WTC11 (cell line): ENCODE data around the gene ITPKB. TPM values are rescaled to one million over a fixed set of nuclear protein-coding genes. Genes with fewer than 3 reads are reported as not detected.

ENCODE experiments used
- ATAC-seq: fragments of 200-7000 bp; cut with Tn5 transposase; 2 replicates; pipeline ENCODE4 v1.10.0; 2021; ENCODE audit warnings: mild to moderate bottlenecking, moderate library complexity
- CTCF ChIA-PET: fragments of 300-600 bp; sonication (Branson Sonifier 250); formaldehyde crosslinking; loops from one replicate; lab custom pipeline; 2021; ENCODE audit warnings: antibody characterized with exemption; lab: Charles Lee
- POLR2A ChIA-PET: fragments of 350-600 bp; sonication (Branson Sonifier 250); formaldehyde crosslinking; loops from one replicate; lab custom pipeline; 2021; ENCODE audit warnings: antibody characterized with exemption; lab: Charles Lee
- DNase-seq: peaks from one replicate; pipeline ENCODE4 v3.0.0; 2021; ENCODE audit warnings: low spot score
- H3K27ac Mint-ChIP-seq: 2 replicates; pipeline ENCODE4 v1.8.0; 2021; ENCODE audit warnings: mixed read lengths
- H3K27me3 Mint-ChIP-seq: 2 replicates; pipeline ENCODE4 v1.8.0; 2021; ENCODE audit warnings: low read depth, mild to moderate bottlenecking, moderate library complexity, mixed read lengths
- H3K36me3 Mint-ChIP-seq: 2 replicates; pipeline ENCODE4 v1.8.0; 2021; ENCODE audit warnings: mixed read lengths
- H3K4me1 Mint-ChIP-seq: 2 replicates; pipeline ENCODE4 v1.8.0; 2022; ENCODE audit warnings: mixed read lengths
- H3K4me3 Mint-ChIP-seq: 2 replicates; pipeline ENCODE4 v1.8.0; 2021; ENCODE audit warnings: mild to moderate bottlenecking, moderate library complexity, mixed read lengths
- H3K9me3 Mint-ChIP-seq: 2 replicates; pipeline ENCODE4 v1.8.0; 2021; ENCODE audit warnings: mixed read lengths
- ATF1 ChIP-seq: sonication (generic); formaldehyde crosslinking; IDR thresholded peaks from 2 replicates; pipeline ENCODE4 v1.8.1; 2023; ENCODE audit warnings: mild to moderate bottlenecking, moderate library complexity, missing genetic modification reagents
- ATF2 ChIP-seq: sonication (generic); formaldehyde crosslinking; IDR thresholded peaks from 2 replicates; pipeline ENCODE4 v1.8.1; 2022; ENCODE audit warnings: low read depth, missing genetic modification reagents, borderline replicate concordance
- CREM ChIP-seq: sonication (generic); formaldehyde crosslinking; IDR thresholded peaks from 2 replicates; pipeline ENCODE4 v1.8.1; 2022; ENCODE audit warnings: mild to moderate bottlenecking, missing genetic modification reagents, moderate library complexity
- CTCF ChIP-seq: fragments of 200-600 bp; IDR thresholded peaks from 2 replicates; pipeline ENCODE4 v1.8.0; 2022; ENCODE audit warnings: antibody characterized with exemption
- ELF4 ChIP-seq: sonication (generic); formaldehyde crosslinking; IDR thresholded peaks from 2 replicates; pipeline ENCODE4 v1.8.1; 2022; ENCODE audit warnings: low read depth, mild to moderate bottlenecking, moderate library complexity, missing genetic modification reagents
- ESRRA ChIP-seq: sonication (generic); formaldehyde crosslinking; IDR thresholded peaks from 2 replicates; pipeline ENCODE4 v1.8.1; 2022; ENCODE audit warnings: mild to moderate bottlenecking, missing genetic modification reagents, borderline replicate concordance
- FOXP1 ChIP-seq: sonication (generic); formaldehyde crosslinking; IDR thresholded peaks from 2 replicates; pipeline ENCODE4 v1.8.0; 2022; ENCODE audit warnings: missing genetic modification reagents, mild to moderate bottlenecking, moderate library complexity, borderline replicate concordance
- FOXP4 ChIP-seq: sonication (generic); formaldehyde crosslinking; IDR thresholded peaks from 2 replicates; pipeline ENCODE4 v1.8.0; 2022; ENCODE audit warnings: mild to moderate bottlenecking, missing genetic modification reagents
- KAT7 ChIP-seq: sonication (generic); formaldehyde crosslinking; IDR thresholded peaks from 2 replicates; pipeline ENCODE4 v1.8.1; 2023; ENCODE audit warnings: missing genetic modification reagents, mild to moderate bottlenecking, borderline replicate concordance
- MAX ChIP-seq: sonication (generic); formaldehyde crosslinking; IDR thresholded peaks from 2 replicates; pipeline ENCODE4 v1.8.0; 2022; ENCODE audit warnings: mild to moderate bottlenecking, missing genetic modification reagents
- TP53 ChIP-seq: sonication (generic); formaldehyde crosslinking; IDR thresholded peaks from 2 replicates; pipeline ENCODE4 v1.8.1; 2023; ENCODE audit warnings: mild to moderate bottlenecking, missing genetic modification reagents
- ZNF281 ChIP-seq: sonication (generic); formaldehyde crosslinking; IDR thresholded peaks from 2 replicates; pipeline ENCODE4 v1.8.0; 2023; ENCODE audit warnings: mild to moderate bottlenecking, missing genetic modification reagents
- ZNF396 ChIP-seq: fragments of 250-450 bp; sonication (Bioruptor Pico); IDR thresholded peaks from 2 replicates; pipeline ENCODE4 v1.8.0; 2021; ENCODE audit warnings: mild to moderate bottlenecking, moderate library complexity, borderline replicate concordance
- ZSCAN18 ChIP-seq: fragments of 250-450 bp; sonication (Bioruptor Pico); IDR thresholded peaks from 2 replicates; pipeline ENCODE4 v2.1.2; 2022; ENCODE audit warnings: mild to moderate bottlenecking, moderate library complexity
- total RNA-seq: library from RNA; stranded (reverse); gene quantifications from 3 replicates; pipeline ENCODE4 v1.2.3, GENCODE V29; 2021

Gene ITPKB
- total RNA-seq, 1 experiment from 2014 or later, result 15.6 TPM

GRCh38 chr1:226737819-226738420 lies 1.2 kb downstream of the ITPKB start:
- ATAC-seq (peak; percentile 26), DNase-seq (peak; percentile 50)
- peaks cover 43% of the 10 kb centered on the region for H3K27me3 Mint-ChIP-seq
- no peak overlapping the region for H3K27ac Mint-ChIP-seq
- TF ChIP-seq ATF2 (CRISPR knock-in tag) (no peak), ZSCAN18 (CRISPR knock-in tag) (no peak), ESRRA (no peak), TP53 (CRISPR knock-in tag) (no peak), ZNF281 (0 out of 2 replicates have a peak, but pooled peaks have one; percentile 37), FOXP4 (CRISPR knock-in tag) (peak; percentile 5; the same call in 1 of the 2 replicates), CREM (CRISPR knock-in tag) (no peak), ZNF396 (CRISPR knock-in tag) (no peak), ATF1 (CRISPR knock-in tag) (no peak), ELF4 (no peak), FOXP1 (CRISPR knock-in tag) (no peak), CTCF (no peak), MAX (0 out of 2 replicates have a peak, but pooled peaks have one; percentile 30), KAT7 (CRISPR knock-in tag) (0 out of 2 replicates have a peak, but pooled peaks have one; percentile 30)
- H3K4me3 Mint-ChIP-seq, result peak overlapping the region; percentile 94
- CTCF ChIA-PET, result no interaction called here
- H3K9me3 Mint-ChIP-seq, result peaks cover 2% of the 10 kb centered on the region; the same call in 1 of the 2 replicates
- peaks cover 23% of the 10 kb centered on the region for H3K4me1 Mint-ChIP-seq
- H3K36me3 Mint-ChIP-seq, result no peaks in the 10 kb centered on the region
- POLR2A ChIA-PET, result interaction anchor here (1.0 kb wide), 1 partner anchor 58 kb away, joined by 3 read pairs; no protein-coding TSS in a partner anchor
